HuH-7 (cell line): ENCODE results near the gene SRSF1.

Source experiments
- DNase-seq: peaks from one replicate; pipeline ENCODE4 v3.0.0; 2011; ENCODE audit warnings: low spot score

Gene SRSF1

DNA sequence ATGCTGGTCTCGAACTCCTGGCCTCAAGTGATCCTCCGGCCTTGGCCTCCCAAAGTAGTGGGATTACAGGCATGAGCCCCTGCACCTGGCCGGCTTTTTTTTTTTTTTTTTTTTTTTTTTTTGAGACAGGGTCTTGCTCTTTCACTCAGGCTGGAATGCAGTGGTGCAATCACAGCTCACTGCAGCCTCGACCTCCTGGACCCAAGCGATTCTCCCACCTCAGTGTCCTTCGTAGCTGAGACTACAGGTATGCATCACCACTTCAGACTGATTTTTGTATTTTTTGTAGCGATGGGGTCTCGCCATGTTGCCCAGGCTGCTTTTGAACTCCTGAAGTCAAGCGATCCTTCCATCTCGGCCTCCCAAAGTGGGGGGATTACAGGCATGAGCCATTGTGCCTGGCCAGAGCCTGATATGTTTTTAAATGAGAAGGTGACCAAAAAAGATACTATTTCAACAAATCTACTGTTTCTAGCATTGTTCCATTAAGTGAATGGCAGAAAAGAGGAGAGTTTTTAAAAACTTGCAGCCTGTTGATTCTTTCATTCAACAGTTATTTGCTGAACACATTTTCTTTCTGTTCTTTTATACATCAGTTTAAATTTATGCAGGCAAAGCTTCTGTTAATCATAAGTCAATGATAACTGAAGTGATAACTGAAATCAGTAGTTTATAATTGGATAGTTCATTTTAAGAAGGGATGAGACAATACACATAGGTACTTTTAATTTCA, 3.2 kb upstream of the SRSF1 start:
- DNase-seq = no peak

DNA sequence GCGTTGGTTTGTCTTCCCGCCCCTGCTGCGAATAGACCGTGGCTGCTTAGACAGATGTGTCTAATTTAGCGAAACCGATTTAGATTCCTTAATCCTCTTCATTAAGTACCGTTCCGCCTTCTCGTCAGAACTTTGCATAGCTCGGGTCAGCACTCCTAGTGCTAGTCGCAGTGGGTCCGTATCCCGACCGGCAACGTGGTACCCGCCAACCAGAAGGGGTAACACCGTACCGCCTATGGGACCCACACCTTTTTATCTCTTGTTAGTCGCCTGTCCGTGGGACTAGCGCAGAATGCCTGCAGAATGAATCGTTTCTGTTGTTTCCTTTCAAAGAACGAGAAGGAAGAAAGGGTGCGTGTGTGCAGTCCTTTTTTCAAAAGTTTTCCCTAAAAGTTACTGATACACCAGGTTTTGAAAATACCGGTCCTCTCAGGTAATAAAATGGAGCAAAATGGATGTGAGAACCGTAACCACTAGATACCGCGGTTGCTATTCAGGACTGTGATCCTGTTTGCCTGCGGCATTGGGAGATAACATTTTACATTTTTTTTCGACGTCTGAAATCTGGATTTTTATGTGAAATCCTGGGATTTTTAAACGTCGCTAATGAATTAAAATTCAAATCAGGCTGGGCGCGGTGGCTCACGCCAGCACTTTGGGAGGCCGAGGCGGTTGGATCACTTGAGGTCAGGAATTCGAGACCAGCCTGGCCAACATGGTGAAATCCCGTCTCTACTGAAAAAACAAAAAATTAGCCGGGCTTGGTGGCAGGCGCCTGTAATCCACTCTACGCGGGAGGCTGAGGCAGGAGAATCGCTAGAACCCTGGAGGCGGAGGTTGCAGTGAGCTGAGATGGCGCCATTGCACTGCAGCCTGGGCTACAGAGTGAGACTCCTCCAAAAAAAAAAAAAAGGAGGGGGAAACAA, 998 bp upstream of the SRSF1 start:
- DNase-seq = no peak

DNA sequence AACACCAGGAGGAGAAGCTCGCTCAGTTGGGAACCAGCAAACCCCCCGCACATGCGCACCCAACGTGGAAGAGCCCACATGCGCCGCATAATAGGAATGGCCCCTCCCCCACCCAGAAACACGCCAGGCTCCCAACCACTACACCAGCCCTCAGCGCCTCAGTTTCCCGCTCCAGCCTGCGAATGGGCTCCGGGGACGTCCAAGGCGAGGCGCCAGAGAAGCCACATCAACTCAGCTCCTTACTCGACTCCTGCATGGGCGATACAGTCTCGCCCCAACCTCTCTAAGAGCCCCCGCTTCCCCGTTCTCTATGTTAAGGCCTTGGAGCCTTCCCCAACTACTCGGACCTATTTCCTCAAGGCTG, 504 bp downstream of the SRSF1 start:
- peak; percentile 42 for DNase-seq

DNA sequence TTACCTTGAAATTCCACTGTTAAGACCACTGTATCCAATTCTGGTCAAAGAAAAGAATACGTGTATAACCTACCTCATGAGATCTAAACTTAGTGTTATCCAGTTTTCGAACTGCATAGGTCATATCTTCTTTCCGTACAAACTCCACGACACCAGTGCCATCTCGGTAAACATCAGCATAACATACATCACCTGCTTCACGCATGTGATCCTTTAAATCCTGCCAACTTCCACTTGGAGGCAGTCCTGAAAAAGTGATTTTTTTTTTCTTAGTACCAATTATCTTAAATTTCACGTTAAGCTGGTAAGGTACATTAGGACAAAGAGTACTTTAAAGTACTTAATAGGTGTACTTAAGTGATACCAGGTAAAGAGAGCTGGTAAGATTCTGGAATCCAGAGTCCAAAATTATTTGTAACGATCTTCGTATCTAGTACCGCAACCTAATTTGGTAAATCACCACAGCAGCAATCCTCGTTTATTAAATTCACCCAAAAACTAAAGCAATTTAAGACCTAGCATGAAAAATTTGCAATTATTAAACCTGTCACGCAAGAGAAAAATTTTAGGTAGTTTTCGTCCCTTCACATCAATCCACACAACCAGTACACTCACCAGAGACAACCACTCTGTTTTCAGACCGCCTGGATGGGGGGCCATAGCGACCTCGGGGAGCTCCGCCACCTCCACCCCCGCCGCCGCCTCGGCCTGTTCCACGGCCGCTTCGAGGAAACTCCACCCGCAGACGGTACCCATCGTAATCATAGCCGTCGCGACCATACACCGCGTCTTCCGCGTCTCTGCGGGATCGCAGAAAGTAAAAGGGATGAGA, 1.1 kb downstream of the SRSF1 start:
- no peak for DNase-seq

DNA sequence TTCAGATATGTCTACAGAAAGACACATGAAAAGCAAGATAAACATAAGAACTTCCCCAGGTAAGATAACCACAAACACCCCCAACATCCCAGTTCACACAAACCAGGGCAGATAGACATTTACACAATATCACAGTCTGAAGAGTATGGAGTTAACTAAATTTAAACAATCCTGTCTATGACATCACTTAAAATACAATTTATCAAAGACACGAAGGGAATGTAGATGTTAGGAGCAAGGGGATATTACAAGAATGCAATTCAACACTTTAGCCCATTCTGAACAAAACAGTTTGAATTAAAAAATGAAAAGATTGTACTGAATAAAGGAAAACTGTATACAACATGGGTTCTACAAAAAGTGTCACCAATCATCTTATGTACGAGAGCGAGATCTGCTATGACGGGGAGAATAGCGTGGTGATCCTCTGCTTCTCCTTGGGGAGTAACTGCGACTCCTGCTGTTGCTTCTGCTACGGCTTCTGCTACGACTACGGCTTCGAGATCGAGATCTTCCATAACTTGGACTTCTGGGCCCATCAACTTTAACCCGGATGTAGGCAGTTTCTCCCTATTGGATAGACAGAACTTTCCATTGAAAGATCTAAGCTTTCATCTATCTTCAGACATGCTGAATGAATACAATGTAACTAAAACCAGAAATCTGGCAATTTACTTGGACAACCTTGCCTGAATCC, 1.9 kb downstream of the SRSF1 start:
- DNase-seq = no peak

DNA sequence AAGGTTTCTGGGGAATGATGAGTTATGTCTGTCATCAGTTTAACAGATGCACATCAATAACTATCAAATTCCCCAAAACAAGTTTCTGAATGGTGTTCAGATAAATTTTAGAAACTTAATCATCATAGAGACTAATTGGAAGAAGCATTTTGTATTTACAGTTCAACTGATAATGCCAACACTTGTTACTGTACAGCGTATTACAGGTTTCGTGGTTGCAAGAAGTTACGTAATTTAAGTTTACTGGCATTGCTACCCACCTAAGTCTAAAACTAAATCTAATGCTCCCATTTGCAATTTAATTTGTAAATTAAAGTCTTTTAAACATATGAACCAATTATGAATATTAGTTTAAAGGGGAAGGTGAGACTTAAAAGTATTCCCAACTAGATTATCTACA, 3.0 kb downstream of the SRSF1 start:
- DNase-seq = no peak

DNA sequence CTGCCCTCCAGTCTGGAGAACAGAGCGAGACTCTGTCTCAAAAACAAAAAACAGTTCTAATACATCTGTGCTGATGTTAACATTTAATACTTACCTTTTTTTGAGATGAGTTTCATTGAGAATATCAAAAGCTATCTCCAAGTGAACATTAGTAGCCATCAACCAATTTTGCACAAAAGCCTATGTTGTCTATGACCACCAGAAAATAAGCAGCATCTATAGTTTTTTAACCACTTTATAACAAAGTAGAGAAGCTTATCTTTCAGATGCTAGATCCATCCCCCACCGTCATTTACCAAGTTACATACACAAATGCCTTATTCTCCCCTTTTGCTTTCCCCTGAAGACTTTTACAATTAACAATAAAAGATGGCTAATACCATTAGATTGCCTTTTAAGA, 4.1 kb downstream of the SRSF1 start:
- no peak for DNase-seq

DNA sequence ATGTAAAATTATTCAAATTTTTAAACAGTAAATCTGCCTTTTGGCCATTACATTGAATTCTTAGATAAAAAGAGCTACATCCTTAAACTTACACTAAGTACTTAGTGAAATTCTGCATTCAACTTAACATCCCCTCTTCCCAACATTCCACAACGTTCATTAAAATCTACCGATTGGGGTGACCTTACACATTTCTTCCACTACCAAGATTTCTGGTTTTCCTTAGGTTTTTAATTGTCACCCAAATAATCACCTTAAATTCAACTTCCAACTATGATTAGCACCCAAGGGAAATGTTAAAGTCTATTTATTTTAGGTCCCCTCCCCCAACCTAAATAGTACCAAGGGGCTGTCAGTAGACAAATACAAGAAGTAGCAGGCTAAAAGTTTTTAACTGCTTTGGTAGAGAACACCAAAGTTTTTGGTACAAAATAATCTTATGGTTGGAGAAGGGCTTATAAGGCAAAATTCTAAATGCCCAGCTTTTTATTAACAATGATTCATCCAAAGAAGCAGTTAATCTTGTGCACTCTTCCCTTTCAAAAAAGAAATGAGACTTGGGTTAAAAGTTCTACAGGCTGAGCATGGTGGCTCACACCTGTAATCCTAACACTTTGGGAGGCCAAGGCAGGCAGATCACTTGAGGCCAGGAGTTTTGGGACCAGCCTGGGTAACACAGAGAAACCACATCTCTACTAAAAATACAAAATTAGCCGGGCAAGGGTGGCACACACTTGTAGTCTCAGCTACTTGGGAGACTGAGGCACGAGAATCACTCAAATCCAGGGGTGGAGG, 4.7 kb downstream of the SRSF1 start:
- DNase-seq = no peak

DNA sequence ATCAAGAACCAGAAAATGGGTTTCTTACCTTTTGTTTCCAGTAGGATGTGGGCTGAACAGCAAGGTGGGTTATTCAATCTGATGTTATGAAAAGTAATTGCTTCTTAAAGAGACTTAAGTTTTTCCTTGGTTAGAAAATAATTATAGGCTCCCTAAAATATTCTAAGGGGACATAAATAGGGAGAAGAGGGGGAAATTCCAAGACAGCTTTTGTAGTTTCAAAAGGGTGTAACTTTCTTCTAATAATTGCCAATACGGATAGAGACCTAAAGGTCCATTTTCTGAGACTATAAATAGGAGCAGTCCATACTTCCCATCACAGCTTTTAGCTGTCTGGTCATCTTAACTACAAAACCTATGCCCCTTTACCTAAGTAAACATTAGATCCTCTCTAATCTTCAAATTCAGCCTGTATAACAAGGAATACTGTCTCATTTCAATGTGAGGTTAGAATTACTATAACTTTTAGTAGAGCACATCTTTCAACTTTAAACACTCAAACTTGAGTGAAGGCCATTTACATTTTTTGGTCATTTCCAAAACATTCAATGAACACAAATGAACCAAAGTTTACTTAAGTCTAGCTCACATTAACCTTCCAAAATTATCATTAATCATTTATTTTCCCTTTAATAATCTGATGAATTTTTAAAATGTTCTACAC, 5.5 kb downstream of the SRSF1 start:
- no peak for DNase-seq

DNA sequence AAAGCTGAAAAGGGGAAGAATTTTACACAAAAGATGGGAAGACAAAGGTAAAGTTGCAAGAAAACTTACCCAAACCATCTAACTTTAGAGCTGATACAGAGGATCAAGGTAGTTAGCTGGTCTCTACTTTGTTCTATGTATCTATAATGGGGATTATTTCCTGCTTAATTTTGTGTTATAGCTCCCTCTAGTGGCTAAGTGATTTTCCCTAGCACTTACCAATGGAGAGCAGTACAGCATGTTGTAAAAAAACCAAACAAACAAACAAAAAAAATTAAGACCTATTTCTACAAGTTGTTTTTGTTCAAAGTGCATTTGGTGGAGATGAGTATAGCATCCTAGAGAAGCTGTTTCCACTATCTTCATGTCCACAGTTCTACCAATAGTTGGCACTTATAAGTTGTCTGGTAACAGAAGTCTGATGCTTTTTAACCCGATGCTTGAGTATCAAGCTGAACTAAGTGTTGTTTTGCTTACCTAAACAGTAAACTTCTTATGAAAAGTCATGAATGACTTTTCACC, 7.5 kb downstream of the SRSF1 start:
- DNase-seq = no peak

DNA sequence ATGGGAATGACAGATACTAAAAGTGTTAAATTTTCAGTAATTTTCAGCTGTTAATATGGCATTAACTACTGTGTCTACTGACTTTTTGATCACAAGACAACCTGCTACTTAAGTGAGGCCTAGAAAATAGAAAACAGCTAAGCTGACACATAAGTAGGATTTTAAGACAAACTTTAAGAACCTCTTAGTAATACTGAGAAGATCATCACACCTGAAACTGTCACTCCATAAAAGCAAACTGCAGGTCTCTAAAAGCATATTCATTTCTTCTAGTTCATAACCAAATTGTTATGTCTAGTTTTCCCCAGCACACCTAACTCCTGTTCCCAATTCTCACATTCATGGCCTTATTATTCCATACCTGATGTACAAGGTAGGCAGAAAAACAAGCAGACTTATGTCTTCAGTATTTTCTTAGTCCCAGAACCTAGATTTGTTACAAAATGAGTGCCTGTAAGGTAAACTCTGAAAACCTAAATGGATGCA, 8.0 kb downstream of the SRSF1 start:
- no peak for DNase-seq

DNA sequence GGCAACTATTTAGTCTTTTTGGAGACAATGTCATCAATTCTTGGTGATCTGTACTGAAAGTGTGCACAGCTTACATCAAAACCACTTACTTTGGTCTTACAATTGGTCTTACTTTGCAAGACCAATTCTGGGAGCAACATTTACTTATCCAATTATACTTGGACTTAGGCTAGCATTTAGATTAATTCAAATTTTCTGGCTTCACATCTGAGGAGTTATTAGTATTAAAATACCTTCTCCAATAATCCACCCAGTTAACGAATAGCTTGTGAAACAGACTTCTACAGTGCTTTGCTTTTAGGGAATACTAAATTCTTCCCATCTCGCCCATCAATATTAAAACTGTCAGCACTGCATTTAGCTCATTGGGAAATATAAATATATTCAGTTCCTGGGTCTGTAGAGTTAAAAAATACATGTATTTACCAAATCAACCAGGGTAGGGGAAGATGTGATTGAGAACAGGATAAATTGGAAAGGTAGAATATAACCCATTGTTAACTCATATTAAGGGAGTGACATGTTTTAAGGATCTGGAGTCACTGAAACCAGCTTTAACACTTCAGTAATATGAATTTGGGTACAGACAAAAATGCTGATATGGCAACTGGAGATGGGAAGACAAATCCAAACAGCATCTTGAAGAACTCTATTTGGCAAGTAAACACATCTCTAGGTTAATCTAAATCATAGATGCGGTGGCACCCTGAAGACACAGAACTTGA, 9.8 kb downstream of the SRSF1 start:
- no peak for DNase-seq

DNA sequence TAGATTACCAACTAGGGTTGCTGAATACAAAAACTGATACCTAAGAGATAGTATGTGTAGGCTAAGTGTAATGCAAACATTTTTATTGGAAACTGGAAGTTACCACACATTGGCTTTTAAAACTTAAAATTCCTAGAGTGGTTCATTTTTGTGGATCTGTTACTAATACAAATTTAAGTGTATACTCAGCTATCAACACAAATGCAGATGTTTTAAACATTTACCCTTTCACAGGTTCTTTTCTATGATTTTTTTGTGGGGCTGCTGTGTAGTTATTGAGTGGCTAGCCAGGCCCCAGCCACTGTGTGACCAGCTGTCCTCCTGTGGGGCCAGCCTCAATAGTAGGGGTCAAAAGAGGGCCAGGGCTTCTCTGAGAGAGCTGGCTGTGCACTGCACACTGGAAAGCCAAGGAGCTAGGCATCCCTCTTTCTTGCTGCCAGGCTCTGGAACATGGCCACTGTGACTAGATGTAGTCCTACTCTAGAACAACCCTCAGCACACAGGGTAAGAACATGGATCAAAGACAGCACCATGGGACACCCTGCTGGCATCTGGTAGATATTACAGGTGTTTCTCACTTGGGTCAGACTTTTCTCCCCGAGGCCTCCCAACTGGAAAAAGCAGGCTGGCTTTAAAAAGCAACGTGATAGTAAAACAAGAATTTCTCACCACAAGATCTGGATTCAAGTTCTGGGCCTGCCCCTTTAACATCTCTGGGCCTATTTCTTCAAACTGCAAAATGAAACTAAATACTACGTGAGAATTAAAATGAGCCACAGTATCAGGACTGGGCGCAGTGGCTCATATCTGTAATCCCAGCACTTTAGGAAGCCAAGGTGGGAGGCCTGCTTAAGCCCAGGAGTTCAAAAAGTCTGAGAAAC, 11.7 kb downstream of the SRSF1 start:
- peak; percentile 88 for DNase-seq

DNA sequence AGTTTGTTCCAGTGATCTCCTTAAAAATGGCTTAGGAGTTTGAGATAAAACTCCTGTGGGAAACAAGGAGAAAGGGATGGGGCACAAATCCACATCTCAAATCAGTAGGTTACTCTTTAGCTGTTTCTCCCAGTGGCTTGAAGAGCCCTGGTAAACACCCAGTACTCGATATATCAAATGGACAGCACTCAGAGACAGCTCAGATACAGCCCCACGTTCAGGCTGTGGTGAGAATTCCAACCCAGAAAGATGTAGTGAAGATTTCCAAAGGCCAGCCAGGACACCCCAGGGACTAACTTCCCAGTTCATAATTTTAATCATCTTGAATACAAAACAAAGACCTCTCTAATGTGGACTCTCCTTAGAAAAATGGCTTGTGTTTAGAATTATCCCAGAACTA, 12.6 kb downstream of the SRSF1 start:
- DNase-seq = no peak

DNA sequence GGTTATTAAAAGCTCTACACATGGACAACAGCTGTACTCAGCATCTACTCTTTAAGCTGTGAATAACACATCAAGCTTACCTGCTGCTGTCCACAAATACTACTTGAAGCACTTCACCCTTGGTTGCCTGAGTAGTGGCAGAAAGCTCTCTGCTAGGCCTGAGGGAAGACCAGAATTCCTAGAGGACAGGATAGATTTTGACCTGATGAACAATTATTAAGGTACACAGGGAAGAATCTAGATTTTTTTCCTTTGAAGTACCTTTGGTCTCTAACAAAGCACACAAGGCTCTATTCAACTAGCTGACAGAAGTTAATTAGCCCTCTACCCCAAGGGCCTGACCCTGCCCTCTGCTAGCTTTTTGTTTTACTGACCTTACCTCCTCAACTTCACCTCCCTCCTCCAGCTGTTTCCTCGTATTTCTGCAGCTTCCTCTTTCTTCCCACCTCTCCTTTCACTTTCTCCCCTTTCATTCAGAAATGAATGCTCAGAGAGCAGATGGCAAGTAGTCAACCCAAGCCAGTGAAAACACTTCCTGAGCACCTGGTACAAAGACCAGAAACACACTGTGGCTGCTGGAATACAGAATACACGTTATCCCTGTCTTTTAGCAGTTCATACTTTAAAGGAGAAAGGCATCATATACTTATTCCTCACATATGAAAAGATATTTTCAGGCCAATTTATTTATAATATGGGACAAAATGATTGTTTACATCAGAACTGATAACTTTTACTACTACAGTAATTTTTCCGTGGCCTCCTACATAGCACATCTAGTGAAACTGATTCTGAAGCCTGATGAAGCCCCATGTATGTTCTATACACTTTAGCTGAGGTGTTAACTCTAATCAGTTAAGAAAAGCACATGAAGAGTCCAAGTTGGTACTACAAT, 13.3 kb downstream of the SRSF1 start:
- DNase-seq = no peak

DNA sequence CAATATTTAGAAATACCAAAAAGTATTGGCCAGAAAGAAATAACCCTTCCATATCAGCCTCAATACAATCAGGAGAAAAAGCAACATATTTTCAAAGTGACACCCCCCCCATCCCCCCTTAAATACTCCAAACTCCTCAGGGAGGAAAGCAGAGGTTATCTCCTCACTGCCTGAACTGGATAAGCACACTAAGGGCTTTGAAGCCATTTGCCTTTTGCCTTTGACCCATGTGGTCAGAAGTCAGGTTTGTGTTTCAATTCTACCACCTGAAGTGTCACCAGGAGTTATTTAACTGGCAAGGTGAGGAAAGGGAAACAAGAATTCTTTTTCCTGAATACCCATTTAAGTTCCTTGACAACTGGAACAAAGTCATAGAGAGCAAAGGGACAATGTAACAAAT, 15.5 kb downstream of the SRSF1 start:
- DNase-seq = no peak

DNA sequence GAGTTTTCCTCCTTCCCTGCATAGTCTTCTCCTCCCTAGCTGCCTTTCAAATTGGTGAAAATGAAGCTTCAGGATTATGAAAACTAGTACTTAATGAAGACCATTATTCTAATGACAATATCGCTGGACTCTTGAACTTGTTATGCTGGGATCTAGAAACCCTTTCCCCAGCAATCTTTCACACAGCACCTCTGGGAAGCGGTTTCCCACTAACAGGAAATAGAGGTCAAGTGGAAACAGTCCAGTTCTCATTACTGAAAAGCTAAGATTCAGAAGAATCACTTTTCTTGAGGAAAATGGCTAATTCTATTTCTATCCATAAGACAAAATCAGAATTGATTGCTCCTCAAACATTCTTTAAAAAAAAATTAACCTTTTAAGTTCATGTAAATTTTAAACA, 17.0 kb downstream of the SRSF1 start:
- DNase-seq = no peak
